ENCODE measurements around the gene TRIM69. TPM values are rescaled to one million over a fixed set of nuclear protein-coding genes. Genes with fewer than 3 reads are reported as not detected.
A peak's percentile ranks its signal among the peaks of the same experiment; 100 is the strongest.

TRIM69 gene
- total and polyA plus RNA-seq, 8 donors, result 2.4 to 15.8 (median 4.6) TPM

GRCh38 chr15:44720460-44721176 lies 15.7 kb upstream of the TRIM69 start:
- Histone ChIP-seq H3K9me3 (no peaks in the 10 kb centered on the region), H3K4me1 (no peaks in the 10 kb centered on the region), H3K36me3 (peaks cover 6 to 28% (median 12%) of the 10 kb centered on the region in 3 donors), H3K27ac (no peak overlapping the region), H3K4me3 (no peak overlapping the region), H3K27me3 (no peaks in the 10 kb centered on the region)
- ATAC-seq (no peak), FAIRE-seq (no peak), DNase-seq (no peak)
- intact Hi-C loops (cut with DNase I), result no loop called here
- no peak for TF ChIP-seq CTCF (IDR thresholded peaks at IDR 0.05)
- WGBS, 2 donors, result 70 to 77% methylated on average over 4 of the region's 4 CpGs

GRCh38 chr15:44722011-44722410 lies 14.3 kb upstream of the TRIM69 start:
- no peaks in the 10 kb centered on the region for H3K4me1 ChIP-seq
- H3K9me3 ChIP-seq, result no peaks in the 10 kb centered on the region
- no peaks in the 10 kb centered on the region for H3K27me3 ChIP-seq
- no peak for DNase-seq
- ATAC-seq, result no peak
- H3K4me3 ChIP-seq, result no peak overlapping the region
- no peak for TF ChIP-seq CTCF (IDR thresholded peaks at IDR 0.05)
- WGBS, 2 donors, result 69 to 80% methylated on average over 2 of the region's 2 CpGs
- peaks cover 4 to 14% (median 5%) of the 10 kb centered on the region in 3 donors for H3K36me3 ChIP-seq
- H3K27ac ChIP-seq, result no peak overlapping the region
- FAIRE-seq, result no peak
- intact Hi-C loops (cut with DNase I), result no loop called here

- peaks cover 0 to 19% (median 0%) of the 10 kb centered on the region in 3 donors for H3K4me1 ChIP-seq
- H3K9me3 ChIP-seq, result no peaks in the 10 kb centered on the region
- no peaks in the 10 kb centered on the region for H3K27me3 ChIP-seq
- no peak for TF ChIP-seq CTCF (IDR thresholded peaks at IDR 0.05)
- DNase-seq, result no peak
- H3K27ac ChIP-seq, result peak overlapping the region in 2 of 4 donors; percentile 96 to 97
- no peak for FAIRE-seq
- intact Hi-C loops (cut with DNase I), result no loop called here
- H3K36me3 ChIP-seq, result no peaks in the 10 kb centered on the region
- H3K4me3 ChIP-seq, result no peak overlapping the region
- WGBS, 2 donors, result 76 to 78% methylated on average over 7 of the region's 7 CpGs
- no peak for ATAC-seq
Measured at GRCh38 chr15:44726136-44726535, 10.2 kb upstream of the TRIM69 start.

- Histone ChIP-seq H3K27me3 (no peaks in the 10 kb centered on the region), H3K4me1 (peaks cover 0 to 19% (median 0%) of the 10 kb centered on the region in 3 donors), H3K36me3 (no peaks in the 10 kb centered on the region), H3K4me3 (no peak overlapping the region), H3K9me3 (no peaks in the 10 kb centered on the region), H3K27ac (peak overlapping the region in 2 of 4 donors; percentile 96 to 97)
- FAIRE-seq (no peak), DNase-seq (peak in 1 of 6 donors; percentile 26), ATAC-seq (peak in 2 of 4 donors; percentile 3 to 34)
- WGBS, 2 donors, result 66 to 74% methylated on average over 5 of the region's 5 CpGs
- no peak for TF ChIP-seq CTCF (IDR thresholded peaks at IDR 0.05)
- intact Hi-C loops (cut with DNase I), result no loop called here
Measured at GRCh38 chr15:44726568-44727484, 9.5 kb upstream of the TRIM69 start.

Data from pancreas (tissue), 10 donors.